Measurements from ENCODE around the gene PLOD3.

DNA sequence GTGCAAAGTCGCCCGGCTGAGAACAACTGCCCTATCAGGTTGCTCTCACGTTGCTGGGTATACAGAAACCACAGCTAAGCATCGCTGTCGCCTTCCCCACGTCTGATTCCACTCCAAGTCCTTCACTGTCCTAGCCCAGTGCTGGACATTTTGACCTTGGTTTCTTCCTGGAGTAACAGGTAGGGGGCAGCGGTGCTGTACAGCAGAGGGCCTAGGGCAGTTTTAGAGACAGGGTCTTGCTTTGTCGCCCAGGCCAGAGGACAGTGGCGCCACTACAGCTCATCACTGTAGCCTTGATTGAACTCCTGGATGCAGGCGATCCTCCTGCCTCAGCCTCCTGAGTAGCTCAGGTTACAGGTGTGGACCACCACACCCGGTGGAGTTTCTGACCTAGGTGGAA, 17.7 kb upstream of the PLOD3 start:
- TF ChIP-seq EP300 (IDR thresholded peaks at IDR 0.05; ENCODE audit: borderline replicate concordance in 1 of 2, low read depth in 2 of 2, low read length in 2 of 2) = no peak
- no peak for TF ChIP-seq RFX5 (IDR thresholded peaks at IDR 0.05; ENCODE audit: borderline replicate concordance, low read depth, low read length)
- TF ChIP-seq, protein P1, sequence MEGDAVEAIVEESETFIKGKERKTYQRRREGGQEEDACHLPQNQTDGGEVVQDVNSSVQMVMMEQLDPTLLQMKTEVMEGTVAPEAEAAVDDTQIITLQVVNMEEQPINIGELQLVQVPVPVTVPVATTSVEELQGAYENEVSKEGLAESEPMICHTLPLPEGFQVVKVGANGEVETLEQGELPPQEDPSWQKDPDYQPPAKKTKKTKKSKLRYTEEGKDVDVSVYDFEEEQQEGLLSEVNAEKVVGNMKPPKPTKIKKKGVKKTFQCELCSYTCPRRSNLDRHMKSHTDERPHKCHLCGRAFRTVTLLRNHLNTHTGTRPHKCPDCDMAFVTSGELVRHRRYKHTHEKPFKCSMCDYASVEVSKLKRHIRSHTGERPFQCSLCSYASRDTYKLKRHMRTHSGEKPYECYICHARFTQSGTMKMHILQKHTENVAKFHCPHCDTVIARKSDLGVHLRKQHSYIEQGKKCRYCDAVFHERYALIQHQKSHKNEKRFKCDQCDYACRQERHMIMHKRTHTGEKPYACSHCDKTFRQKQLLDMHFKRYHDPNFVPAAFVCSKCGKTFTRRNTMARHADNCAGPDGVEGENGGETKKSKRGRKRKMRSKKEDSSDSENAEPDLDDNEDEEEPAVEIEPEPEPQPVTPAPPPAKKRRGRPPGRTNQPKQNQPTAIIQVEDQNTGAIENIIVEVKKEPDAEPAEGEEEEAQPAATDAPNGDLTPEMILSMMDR (IDR thresholded peaks at IDR 0.05; ENCODE audit: control extremely low read depth in 1 of 3, insufficient read depth in 1 of 3, low read depth in 1 of 3, low read length in 3 of 3) = peak in 2 of 3 experiments; percentile 73; a peak in 3 of 4 replicates
- no peak for TF ChIP-seq EGR1 (IDR thresholded peaks at IDR 0.05; ENCODE audit: borderline replicate concordance, low read depth, low read length)
- no peak for TF ChIP-seq SIN3A (conservative IDR thresholded peaks at IDR 0.05 in 1 of 2, IDR thresholded peaks at IDR 0.05 in 1 of 2; ENCODE audit: low read depth in 1 of 2, low read length in 2 of 2)
- no peak for TF ChIP-seq NANOG (IDR thresholded peaks at IDR 0.05; ENCODE audit: insufficient read depth, low read depth, low read length, poor library complexity, severe bottlenecking)
- no peak for TF ChIP-seq SP1 (IDR thresholded peaks at IDR 0.05; ENCODE audit: low read depth, low read length)
- TF ChIP-seq, protein P2, sequence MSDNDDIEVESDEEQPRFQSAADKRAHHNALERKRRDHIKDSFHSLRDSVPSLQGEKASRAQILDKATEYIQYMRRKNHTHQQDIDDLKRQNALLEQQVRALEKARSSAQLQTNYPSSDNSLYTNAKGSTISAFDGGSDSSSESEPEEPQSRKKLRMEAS (IDR thresholded peaks at IDR 0.05) = no peak
